Breast epithelium (tissue), 4 donors: ENCODE results near the gene DNAJC9. TPM values are rescaled to one million over a fixed set of nuclear protein-coding genes. Genes with fewer than 3 reads are reported as not detected.
"Not testable (repeated sequence)": the region's sequence is repeated elsewhere in the genome, so short reads cannot be mapped to it uniquely, and the experiment has no call there.

Experiments used
- DNase-seq, 2 donors: peaks; one replicate each; pipeline ENCODE4 v3.0.0-alpha.2; 2019; ENCODE audit warnings: low spot score in 2 of 2
- H3K27ac ChIP-seq, 2 donors: fragments of 200-600 bp; sonication (generic) in 1 of 2; one replicate each; pipeline ENCODE4 v1.5.1; 2016 to 2019; ENCODE audit warnings: mild to moderate bottlenecking in 1 of 2
- H3K27me3 ChIP-seq, 2 donors: fragments of 200-600 bp; sonication (generic) in 1 of 2; one replicate each; pipeline versions ENCODE4 v1.5.1 to v1.6.0; 2017 to 2019; ENCODE audit warnings: control low read depth in 1 of 2, mild to moderate bottlenecking in 1 of 2
- H3K36me3 ChIP-seq: fragments of 200-600 bp; one replicate; pipeline ENCODE4 v1.5.1; 2019
- H3K4me1 ChIP-seq, 2 donors: fragments of 200-600 bp; sonication (generic); one replicate each; pipeline ENCODE4 v1.5.1; 2016 to 2019; ENCODE audit warnings: control low read depth in 1 of 2
- H3K4me3 ChIP-seq, 3 donors: fragments of 200-600 bp; sonication (generic); 1 replicate in 2 of 3; 2 replicates in 1 of 3; pipeline ENCODE4 v1.5.1; 2016 to 2019; ENCODE audit warnings: mild to moderate bottlenecking in 3 of 3, moderate library complexity in 2 of 3
- H3K9me3 ChIP-seq, 2 donors: fragments of 200-600 bp; sonication (generic) in 1 of 2; one replicate each; pipeline ENCODE4 v1.5.1; 2016 to 2019; ENCODE audit warnings: control low read depth in 1 of 2
- POLR2A ChIP-seq: fragments of 450-650 bp; IDR thresholded peaks from one replicate; pipeline ENCODE4 v1.6.1; 2016; ENCODE audit warnings: antibody characterized with exemption, mild to moderate bottlenecking, moderate library complexity
- POLR2AphosphoS5 ChIP-seq, 3 donors: sonication (generic); formaldehyde crosslinking; IDR thresholded peaks; one replicate each; pipeline ENCODE4 v1.6.1; 2017; ENCODE audit warnings: antibody characterized with exemption in 3 of 3
- intact Hi-C: fragments of 100-400 bp; cut with DNase I; formaldehyde crosslinking; loops from one replicate; pipeline ENCODE4 v1.15.1; 2023; ENCODE audit warnings: low total_unique reads
- total RNA-seq, 3 donors: library from RNA; depleted of rRNA; stranded (reverse); fragments of >200 nt; gene quantifications; one replicate each; pipeline ENCODE4 v1.1.0, GENCODE V29; 2016
- TF ChIP-seq, protein P1 (sequence below), 3 donors: fragments of 450-650 bp; IDR thresholded peaks; one replicate each; pipeline ENCODE4 v1.5.1; 2016 to 2017; ENCODE audit warnings: antibody characterized with exemption in 3 of 3, mild to moderate bottlenecking in 3 of 3, moderate library complexity in 3 of 3

DNAJC9 gene
- total RNA-seq, 3 donors from 2014 or later: 17.3 to 24.3 (median 19.0) TPM

DNA sequence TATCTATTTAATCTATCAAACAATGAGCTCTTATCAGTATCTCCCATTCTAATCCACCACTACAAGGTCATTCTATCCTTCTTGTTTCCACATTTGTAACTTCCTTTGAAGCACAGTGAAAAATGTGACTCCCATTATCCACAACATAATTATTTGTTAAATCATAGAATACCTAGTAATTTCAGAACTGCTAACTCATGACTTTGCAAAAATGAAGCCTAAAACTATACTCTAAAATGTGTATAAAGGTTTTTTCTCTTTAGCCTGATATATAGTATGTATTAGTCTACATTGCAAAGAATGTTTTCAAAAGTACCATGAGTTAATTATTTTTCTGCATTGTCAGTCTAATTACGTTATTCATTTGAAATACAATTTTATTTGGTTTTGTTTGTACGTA, 17.4 kb upstream of the DNAJC9 start:
- DNase-seq: no peak
- Histone ChIP-seq H3K9me3 (no peaks in the 10 kb centered on the region), H3K27ac (no peak overlapping the region), H3K4me1 (no peaks in the 10 kb centered on the region), H3K4me3 (no peak overlapping the region), H3K36me3 (no peaks in the 10 kb centered on the region), H3K27me3 (no peaks in the 10 kb centered on the region)
- intact Hi-C loops: no loop called here
- TF ChIP-seq POLR2A: no peak
- TF ChIP-seq, protein P1, sequence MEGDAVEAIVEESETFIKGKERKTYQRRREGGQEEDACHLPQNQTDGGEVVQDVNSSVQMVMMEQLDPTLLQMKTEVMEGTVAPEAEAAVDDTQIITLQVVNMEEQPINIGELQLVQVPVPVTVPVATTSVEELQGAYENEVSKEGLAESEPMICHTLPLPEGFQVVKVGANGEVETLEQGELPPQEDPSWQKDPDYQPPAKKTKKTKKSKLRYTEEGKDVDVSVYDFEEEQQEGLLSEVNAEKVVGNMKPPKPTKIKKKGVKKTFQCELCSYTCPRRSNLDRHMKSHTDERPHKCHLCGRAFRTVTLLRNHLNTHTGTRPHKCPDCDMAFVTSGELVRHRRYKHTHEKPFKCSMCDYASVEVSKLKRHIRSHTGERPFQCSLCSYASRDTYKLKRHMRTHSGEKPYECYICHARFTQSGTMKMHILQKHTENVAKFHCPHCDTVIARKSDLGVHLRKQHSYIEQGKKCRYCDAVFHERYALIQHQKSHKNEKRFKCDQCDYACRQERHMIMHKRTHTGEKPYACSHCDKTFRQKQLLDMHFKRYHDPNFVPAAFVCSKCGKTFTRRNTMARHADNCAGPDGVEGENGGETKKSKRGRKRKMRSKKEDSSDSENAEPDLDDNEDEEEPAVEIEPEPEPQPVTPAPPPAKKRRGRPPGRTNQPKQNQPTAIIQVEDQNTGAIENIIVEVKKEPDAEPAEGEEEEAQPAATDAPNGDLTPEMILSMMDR (IDR thresholded peaks at IDR 0.05): no peak
- no peak for TF ChIP-seq POLR2AphosphoS5 (IDR thresholded peaks at IDR 0.05)

DNA sequence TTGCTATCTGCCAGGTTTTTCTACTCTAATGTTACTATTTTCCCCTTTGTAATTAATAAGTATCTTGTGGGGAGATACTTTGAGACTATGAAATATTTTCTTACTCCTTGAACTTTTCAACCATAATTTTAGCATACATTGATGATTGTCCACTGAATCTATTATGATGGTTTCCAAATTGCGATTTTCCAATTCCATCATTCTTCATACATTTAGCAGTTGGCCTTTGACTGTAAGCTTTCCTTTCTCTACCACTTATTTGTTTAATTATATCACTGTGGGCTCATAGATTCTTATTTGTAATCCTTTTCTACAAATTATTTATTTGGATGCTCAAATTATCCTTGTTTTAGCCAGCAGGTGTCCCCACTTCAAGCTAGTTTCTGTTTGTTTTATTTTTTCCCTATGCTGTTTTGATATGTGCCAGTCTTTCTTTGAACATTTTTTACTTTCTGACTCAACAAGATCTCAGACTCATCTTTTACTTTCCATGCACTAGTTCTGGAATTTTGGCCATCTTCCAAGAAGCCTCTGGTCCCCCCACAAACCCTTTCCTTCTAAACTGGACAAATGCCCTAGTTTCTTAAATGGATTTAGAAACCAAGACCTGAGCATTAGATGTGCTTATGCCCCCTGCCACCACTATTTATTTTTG, 16.8 kb upstream of the DNAJC9 start:
- Histone ChIP-seq H3K4me1 (no peaks in the 10 kb centered on the region), H3K27ac (no peak overlapping the region), H3K36me3 (no peaks in the 10 kb centered on the region), H3K4me3 (no peak overlapping the region), H3K27me3 (no peaks in the 10 kb centered on the region), H3K9me3 (no peaks in the 10 kb centered on the region)
- intact Hi-C loops: no loop called here
- TF ChIP-seq, protein P1 (IDR thresholded peaks at IDR 0.05): peak in 2 of 3 donors; percentile 16 to 37
- no peak for TF ChIP-seq POLR2AphosphoS5 (IDR thresholded peaks at IDR 0.05)
- TF ChIP-seq POLR2A: no peak
- no peak for DNase-seq

DNA sequence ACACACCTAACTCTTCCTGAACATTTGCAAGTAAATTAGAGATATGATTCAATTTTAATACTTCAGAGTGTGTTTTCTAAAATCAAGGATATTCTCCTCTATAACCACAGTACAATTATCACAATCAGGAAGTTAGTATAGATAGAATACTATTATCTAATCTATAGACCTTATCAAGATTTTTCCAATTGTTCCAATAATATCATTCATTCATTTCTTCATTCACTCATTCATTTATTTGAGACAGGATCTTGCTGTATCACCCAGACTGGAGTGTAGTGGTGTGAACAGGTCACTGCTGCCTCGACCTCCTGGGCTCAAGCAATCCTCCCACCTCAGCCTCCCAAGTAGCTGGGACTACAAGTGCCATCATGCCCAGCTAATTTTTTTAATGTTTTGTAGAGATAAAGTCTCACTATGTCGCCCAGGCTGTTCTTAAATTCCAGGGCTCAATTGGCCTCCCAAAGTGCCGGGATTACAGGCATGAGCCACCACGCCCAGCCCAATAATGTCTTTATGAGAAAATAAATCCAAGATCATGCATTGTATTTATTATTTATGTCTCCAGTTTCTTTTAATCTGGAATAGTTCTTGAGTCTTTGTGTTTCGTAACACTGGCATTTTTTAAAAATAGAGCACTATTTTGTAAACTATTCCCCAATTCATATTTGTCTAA, 16.0 kb upstream of the DNAJC9 start:
- Histone ChIP-seq H3K27ac (no peak overlapping the region), H3K9me3 (no peaks in the 10 kb centered on the region), H3K4me3 (no peak overlapping the region), H3K27me3 (no peaks in the 10 kb centered on the region), H3K4me1 (no peaks in the 10 kb centered on the region), H3K36me3 (no peaks in the 10 kb centered on the region)
- TF ChIP-seq, protein P1 (IDR thresholded peaks at IDR 0.05): no peak
- TF ChIP-seq POLR2AphosphoS5 (IDR thresholded peaks at IDR 0.05) (no peak), POLR2A (no peak)
- DNase-seq: no peak
- intact Hi-C loops: no loop called here

DNA sequence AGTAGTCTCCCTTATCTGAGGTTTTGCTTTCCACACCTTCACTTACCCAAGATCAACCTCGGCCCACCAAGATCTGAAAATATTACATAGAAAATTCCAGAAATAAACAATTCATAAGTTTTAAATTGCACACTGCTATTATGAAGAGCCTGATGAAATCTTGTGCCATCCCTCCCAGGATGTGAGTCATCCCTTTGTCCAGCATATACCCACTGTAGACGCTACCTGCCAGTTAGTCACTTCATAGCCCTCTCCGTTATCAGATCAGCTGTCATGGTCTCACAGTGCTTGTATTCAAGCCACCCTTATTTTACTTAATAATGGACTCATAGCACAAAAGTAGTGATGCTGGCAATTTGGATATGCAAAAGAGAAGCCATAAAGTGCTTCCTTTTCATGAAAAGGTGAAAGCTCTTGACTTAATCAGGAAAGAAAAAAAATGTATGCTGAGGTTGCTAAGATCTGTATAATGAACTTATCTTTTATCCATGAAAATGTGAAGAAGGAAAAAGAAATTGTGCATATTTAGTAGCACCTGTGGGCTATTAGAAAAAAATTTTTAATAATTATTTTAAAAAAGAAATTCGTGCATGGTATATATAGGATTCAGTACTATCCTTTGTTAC, 15.2 kb upstream of the DNAJC9 start:
- no peak overlapping the region for H3K27ac ChIP-seq
- H3K4me3 ChIP-seq: no peak overlapping the region
- no peaks in the 10 kb centered on the region for H3K9me3 ChIP-seq
- H3K36me3 ChIP-seq: no peaks in the 10 kb centered on the region
- DNase-seq: no peak
- H3K27me3 ChIP-seq: no peaks in the 10 kb centered on the region
- intact Hi-C loops: no loop called here
- TF ChIP-seq POLR2AphosphoS5 (IDR thresholded peaks at IDR 0.05) (no peak), POLR2A (no peak)
- TF ChIP-seq, protein P1 (IDR thresholded peaks at IDR 0.05): no peak
- no peaks in the 10 kb centered on the region for H3K4me1 ChIP-seq

DNA sequence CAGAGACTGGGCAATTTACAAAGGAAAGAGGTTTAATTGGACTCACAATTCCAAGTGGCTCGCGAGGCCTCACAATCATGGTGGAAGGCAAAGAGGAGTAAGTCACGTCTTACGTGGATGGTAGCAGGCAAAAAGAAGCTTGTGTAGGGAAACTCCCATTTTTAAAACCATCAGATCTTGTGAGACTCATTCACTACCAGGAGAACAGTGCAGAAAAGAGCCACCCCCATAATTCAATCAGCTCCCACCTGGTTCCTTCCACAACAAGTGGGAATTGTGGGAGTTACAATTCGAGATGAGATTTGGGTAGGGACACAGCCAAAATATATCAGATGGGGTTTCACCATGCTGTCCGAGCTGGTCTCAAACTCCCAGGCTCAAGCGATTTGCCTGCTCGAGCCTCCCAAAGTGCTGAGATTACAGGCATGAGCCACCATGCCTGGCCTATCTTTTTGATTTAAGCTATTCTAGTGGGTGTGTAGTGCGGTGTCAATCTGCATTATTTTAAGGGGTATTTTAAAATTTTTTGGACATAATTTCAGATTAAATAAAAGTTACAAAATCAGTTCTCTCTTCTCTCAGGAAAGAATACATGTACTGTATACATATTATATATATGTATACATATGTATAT, 14.4 kb upstream of the DNAJC9 start:
- Histone ChIP-seq H3K27me3 (no peaks in the 10 kb centered on the region), H3K4me1 (no peaks in the 10 kb centered on the region), H3K9me3 (no peaks in the 10 kb centered on the region), H3K4me3 (no peak overlapping the region), H3K27ac (no peak overlapping the region), H3K36me3 (no peaks in the 10 kb centered on the region)
- intact Hi-C loops: no loop called here
- no peak for TF ChIP-seq POLR2A
- TF ChIP-seq, protein P1 (IDR thresholded peaks at IDR 0.05): no peak
- TF ChIP-seq POLR2AphosphoS5 (IDR thresholded peaks at IDR 0.05): no peak
- DNase-seq: no peak

DNA sequence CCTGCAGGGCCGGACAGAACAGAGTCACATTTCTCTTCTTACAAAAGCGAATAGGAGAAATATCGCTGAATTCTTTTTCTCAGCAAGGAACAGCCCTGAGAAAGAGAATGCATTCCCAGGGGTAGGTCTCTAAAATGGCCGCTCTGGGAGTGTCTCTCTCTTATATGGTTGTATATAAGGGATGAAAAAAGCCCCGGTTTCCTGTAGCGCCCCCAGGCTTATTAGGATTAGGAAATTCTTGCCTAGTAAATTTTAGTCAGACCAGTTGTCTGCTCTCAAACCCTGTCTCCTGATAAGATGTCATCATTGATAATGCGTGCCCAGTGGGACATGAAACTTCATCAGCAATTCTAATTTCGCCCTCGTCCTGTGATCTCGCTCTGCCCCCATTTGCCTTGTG, 11.6 kb upstream of the DNAJC9 start:
- not testable (repeated sequence) for H3K27me3 ChIP-seq, H3K36me3 ChIP-seq, H3K4me1 ChIP-seq, H3K9me3 ChIP-seq, H3K27ac ChIP-seq, H3K4me3 ChIP-seq, DNase-seq
- intact Hi-C loops: loop anchor here (5.0 kb wide), 1 partner anchor 2001 kb away; no protein-coding TSS in a partner anchor
